A549 (cell line): ENCODE measurements around the gene CFAP77. TPM values are rescaled to one million over a fixed set of nuclear protein-coding genes. Genes with fewer than 3 reads are reported as not detected.

Source experiments
- ATAC-seq, 2 experiments: fragments of 200-7000 bp in 1 of 2; fragments of >200 bp in 1 of 2; cut with Nextera tagmentation in 1 of 2; cut with Tn5 transposase in 1 of 2; 3 replicates each; pipeline versions ENCODE4 v1.8.0 to v1.9.1; 2018 to 2020; ENCODE audit warnings: mild to moderate bottlenecking in 1 of 2, moderate library complexity in 1 of 2
- CTCF ChIA-PET: fragments of 300-600 bp; sonication (Branson Sonifier 250); formaldehyde crosslinking; extraction: SDS; loops from one replicate; lab custom pipeline; 2021; ENCODE audit warnings: antibody characterized with exemption, inconsistent platforms; lab: Yijun Ruan, JAX
- POLR2A ChIA-PET: fragments of 350-600 bp; formaldehyde crosslinking; extraction: SDS; loops from one replicate; lab custom pipeline; 2021; ENCODE audit warnings: antibody characterized with exemption, inconsistent platforms; lab: Yijun Ruan, JAX
- DNase-seq, 2 experiments: peaks; one replicate each; pipeline versions ENCODE4 v3.0.0 to v3.0.0-alpha.2; 2011 to 2016; ENCODE audit warnings: low read depth in 1 of 2, low spot score in 1 of 2
- FAIRE-seq: peaks from 2 replicates; lab custom pipeline; 2011; peaks lifted over from hg19 to GRCh38; lab: Jason Lieb, UNC
- H3K27ac ChIP-seq, 2 experiments: fragments of >200 bp; sonication (Bioruptor Twin); formaldehyde crosslinking; 3 replicates each; pipeline ENCODE4 v1.5.1; 2016 to 2017
- H3K4me1 ChIP-seq: fragments of >200 bp; sonication (Bioruptor Twin); formaldehyde crosslinking; 3 replicates; pipeline ENCODE4 v1.6.1; 2016
- H3K4me2 ChIP-seq: fragments of >200 bp; sonication (Bioruptor Twin); formaldehyde crosslinking; 3 replicates; pipeline ENCODE4 v1.6.1; 2016
- H3K4me3 ChIP-seq: fragments of >200 bp; sonication (Bioruptor Twin); formaldehyde crosslinking; 3 replicates; pipeline ENCODE4 v1.5.1; 2016
- H3K9me3 ChIP-seq: fragments of >200 bp; sonication (Bioruptor Twin); formaldehyde crosslinking; 3 replicates; pipeline ENCODE4 v1.6.1; 2016
- BCL3 ChIP-seq: fragments of >200 bp; sonication (Bioruptor Twin); formaldehyde crosslinking; IDR thresholded peaks from 3 replicates; pipeline ENCODE4 v1.6.1; 2016
- CBX2 ChIP-seq: fragments of 200-600 bp; sonication (generic); IDR thresholded peaks from 2 replicates; pipeline ENCODE4 v1.6.1; 2016; ENCODE audit warnings: low read depth, mild to moderate bottlenecking, borderline replicate concordance
- CBX8 ChIP-seq: fragments of 200-600 bp; sonication (generic); IDR thresholded peaks from 2 replicates; pipeline ENCODE4 v1.6.1; 2016
- CEBPB ChIP-seq, 2 experiments: fragments of >200 bp in 1 of 2; sonication (Bioruptor Twin) in 1 of 2; formaldehyde crosslinking in 1 of 2; IDR thresholded peaks; 2 replicates each; pipeline ENCODE4 v1.6.1; 2012 to 2016
- E2F6 ChIP-seq: IDR thresholded peaks from 2 replicates; pipeline ENCODE4 v1.6.1; 2012; ENCODE audit warnings: low read depth, borderline replicate concordance
- EP300 ChIP-seq, 2 experiments: fragments of >200 bp; sonication (Bioruptor Twin); formaldehyde crosslinking; IDR thresholded peaks; 2 replicates in 1 of 2; 3 replicates in 1 of 2; pipeline ENCODE4 v1.6.1; 2016 to 2017
- ESRRA ChIP-seq: fragments of 150-350 bp; IDR thresholded peaks from 2 replicates; pipeline ENCODE4 v1.6.1; 2014; ENCODE audit warnings: mild to moderate bottlenecking, low read length, borderline replicate concordance
- GATA3 ChIP-seq: IDR thresholded peaks from 2 replicates; pipeline ENCODE4 v1.6.1; 2012; ENCODE audit warnings: borderline replicate concordance
- HES2 ChIP-seq: fragments of >200 bp; sonication (Bioruptor Twin); formaldehyde crosslinking; IDR thresholded peaks from 2 replicates; pipeline ENCODE4 v1.6.1; 2016
- HOXA7 ChIP-seq: fragments of 250-450 bp; sonication (Bioruptor Pico); IDR thresholded peaks from 2 replicates; pipeline ENCODE4 v1.5.0; 2020; ENCODE audit warnings: mild to moderate bottlenecking, moderate library complexity
- HOXB13 ChIP-seq: fragments of 250-450 bp; sonication (Bioruptor Pico); IDR thresholded peaks from 2 replicates; pipeline ENCODE4 v1.5.0; 2020; ENCODE audit warnings: low read depth, mild to moderate bottlenecking, moderate library complexity
- JUNB ChIP-seq: fragments of >200 bp; sonication (Bioruptor Twin); formaldehyde crosslinking; IDR thresholded peaks from 2 replicates; pipeline ENCODE4 v1.6.1; 2016
- MAZ ChIP-seq: fragments of 150-350 bp; IDR thresholded peaks from 2 replicates; pipeline ENCODE4 v1.6.1; 2014; ENCODE audit warnings: antibody characterized with exemption, low read depth, low read length, borderline replicate concordance
- NPAS2 ChIP-seq: fragments of 250-450 bp; sonication (Bioruptor Pico); IDR thresholded peaks from 2 replicates; pipeline ENCODE4 v1.8.0; 2022; ENCODE audit warnings: mild to moderate bottlenecking, moderate library complexity, borderline replicate concordance
- PHF8 ChIP-seq: fragments of 200-600 bp; sonication (generic); IDR thresholded peaks from 2 replicates; pipeline ENCODE4 v1.6.1; 2016; ENCODE audit warnings: low read depth, mild to moderate bottlenecking, antibody characterized with exemption, moderate library complexity, borderline replicate concordance
- RAD21 ChIP-seq, 2 experiments: fragments of >200 bp in 1 of 2; sonication (Bioruptor Twin) in 1 of 2; formaldehyde crosslinking in 1 of 2; IDR thresholded peaks in 1 of 2; conservative IDR thresholded peaks in 1 of 2; 2 replicates in 1 of 2; 3 replicates in 1 of 2; pipeline ENCODE4 v1.6.1; 2012 to 2018; ENCODE audit warnings: inconsistent platforms in 1 of 2
- RFX5 ChIP-seq: fragments of 450-650 bp; IDR thresholded peaks from 2 replicates; pipeline ENCODE4 v1.7.1; 2014; ENCODE audit warnings: antibody characterized with exemption, mild to moderate bottlenecking, moderate library complexity
- SREBF2 ChIP-seq: fragments of 450-650 bp; IDR thresholded peaks from 2 replicates; pipeline ENCODE4 v1.6.1; 2014; ENCODE audit warnings: mild to moderate bottlenecking, moderate library complexity
- TFCP2L1 ChIP-seq: fragments of 250-450 bp; sonication (Bioruptor Pico); IDR thresholded peaks from 2 replicates; pipeline ENCODE4 v1.5.0; 2021; ENCODE audit warnings: mild to moderate bottlenecking
- TP53 ChIP-seq: fragments of 250-450 bp; sonication (Bioruptor Pico); IDR thresholded peaks from 2 replicates; pipeline ENCODE4 v1.5.0; 2021; ENCODE audit warnings: mild to moderate bottlenecking, moderate library complexity
- WGBS: methylation state at CpG from one replicate; pipeline ENCODE4 v1.1.6; 2017; ENCODE audit errors: missing lambda C conversion rate; 5-methylcytosine and 5-hydroxymethylcytosine counted together
- polyA plus RNA-seq, 4 experiments: library from polyadenylated mRNA; depleted of rRNA in 3 of 4; stranded (reverse); fragments of >200 nt; fragmentation: RNase III in 1 of 4; extraction: RNeasy Plus Mini Kit Qiagen cat#74134 plus additional on column Dnase treatment in 1 of 4; gene quantifications; 2 replicates in 3 of 4; 3 replicates in 1 of 4; pipeline ENCODE4 v1.2.3, GENCODE V29; 2011 to 2017
- TF ChIP-seq, protein P1 (sequence below): IDR thresholded peaks from 2 replicates; pipeline ENCODE4 v1.6.1; 2012
- TF ChIP-seq, protein P2 (sequence below): fragments of >200 bp; sonication (Bioruptor Twin); formaldehyde crosslinking; IDR thresholded peaks from 3 replicates; pipeline ENCODE4 v1.5.1; 2016
- TF ChIP-seq, protein P3 (sequence below): fragments of 250-450 bp; sonication (Bioruptor Pico); IDR thresholded peaks from 2 replicates; pipeline ENCODE4 v1.5.0; 2020; ENCODE audit warnings: low read depth, mild to moderate bottlenecking, moderate library complexity

Gene CFAP77
- polyA plus RNA-seq, 2 of the 4 experiments (the other 2 are of a cell fraction) = 0.05 TPM; not detected in 1

DNA sequence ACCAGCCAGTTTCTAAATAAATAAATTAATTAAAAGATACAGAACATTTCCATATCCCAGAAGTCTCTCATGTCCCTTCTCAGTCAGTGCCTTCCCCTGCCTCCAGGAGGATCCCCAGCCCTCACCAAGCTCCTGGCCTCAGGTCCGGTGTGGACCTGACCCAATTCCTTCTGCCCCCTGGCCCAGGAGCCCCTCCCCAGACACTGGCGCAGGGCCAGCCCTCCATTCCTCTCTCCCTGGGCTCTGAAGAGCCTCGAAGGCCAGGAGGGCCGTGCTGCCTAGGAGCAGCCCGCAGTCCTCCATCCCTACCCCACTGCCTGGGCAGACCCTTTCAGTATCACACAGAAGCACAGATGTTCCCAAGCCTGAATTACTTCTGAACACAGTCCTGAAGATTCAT, 110.6 kb downstream of the CFAP77 start:
- FAIRE-seq = no peak
- DNase-seq = no peak
- no peak overlapping the region for H3K4me3 ChIP-seq
- H3K27ac ChIP-seq = no peak overlapping the region
- ATAC-seq = no peak; a peak in 1 of 6 replicates
- no peak overlapping the region for H3K4me2 ChIP-seq
- no peaks in the 10 kb centered on the region for H3K9me3 ChIP-seq
- TF ChIP-seq NPAS2 (no peak), HOXB13 (no peak), TP53 (no peak), CBX2 (no peak), GATA3 (no peak), ESRRA (no peak), JUNB (no peak), SREBF2 (no peak), CBX8 (no peak), EP300 (IDR thresholded peaks at IDR 0.05) (no peak), E2F6 (no peak), HOXA7 (CRISPR knock-in tag) (no peak), RAD21 (conservative IDR thresholded peaks at IDR 0.05 in 1 of 2, IDR thresholded peaks at IDR 0.05 in 1 of 2) (no peak), HES2 (no peak)
- TF ChIP-seq, protein P1, sequence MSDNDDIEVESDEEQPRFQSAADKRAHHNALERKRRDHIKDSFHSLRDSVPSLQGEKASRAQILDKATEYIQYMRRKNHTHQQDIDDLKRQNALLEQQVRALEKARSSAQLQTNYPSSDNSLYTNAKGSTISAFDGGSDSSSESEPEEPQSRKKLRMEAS = no peak
- TF ChIP-seq, protein P2, sequence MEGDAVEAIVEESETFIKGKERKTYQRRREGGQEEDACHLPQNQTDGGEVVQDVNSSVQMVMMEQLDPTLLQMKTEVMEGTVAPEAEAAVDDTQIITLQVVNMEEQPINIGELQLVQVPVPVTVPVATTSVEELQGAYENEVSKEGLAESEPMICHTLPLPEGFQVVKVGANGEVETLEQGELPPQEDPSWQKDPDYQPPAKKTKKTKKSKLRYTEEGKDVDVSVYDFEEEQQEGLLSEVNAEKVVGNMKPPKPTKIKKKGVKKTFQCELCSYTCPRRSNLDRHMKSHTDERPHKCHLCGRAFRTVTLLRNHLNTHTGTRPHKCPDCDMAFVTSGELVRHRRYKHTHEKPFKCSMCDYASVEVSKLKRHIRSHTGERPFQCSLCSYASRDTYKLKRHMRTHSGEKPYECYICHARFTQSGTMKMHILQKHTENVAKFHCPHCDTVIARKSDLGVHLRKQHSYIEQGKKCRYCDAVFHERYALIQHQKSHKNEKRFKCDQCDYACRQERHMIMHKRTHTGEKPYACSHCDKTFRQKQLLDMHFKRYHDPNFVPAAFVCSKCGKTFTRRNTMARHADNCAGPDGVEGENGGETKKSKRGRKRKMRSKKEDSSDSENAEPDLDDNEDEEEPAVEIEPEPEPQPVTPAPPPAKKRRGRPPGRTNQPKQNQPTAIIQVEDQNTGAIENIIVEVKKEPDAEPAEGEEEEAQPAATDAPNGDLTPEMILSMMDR = no peak
- POLR2A ChIA-PET = no interaction called here
- 54% methylated on average over 3 of the region's 5 CpGs for WGBS
- CTCF ChIA-PET = interaction anchor here (0.6 to 1.8 kb wide), 3 partner anchors 11 to 24 kb away, joined by 3 to 4 read pairs (median 3); no protein-coding TSS in a partner anchor
- H3K4me1 ChIP-seq = no peaks in the 10 kb centered on the region

DNA sequence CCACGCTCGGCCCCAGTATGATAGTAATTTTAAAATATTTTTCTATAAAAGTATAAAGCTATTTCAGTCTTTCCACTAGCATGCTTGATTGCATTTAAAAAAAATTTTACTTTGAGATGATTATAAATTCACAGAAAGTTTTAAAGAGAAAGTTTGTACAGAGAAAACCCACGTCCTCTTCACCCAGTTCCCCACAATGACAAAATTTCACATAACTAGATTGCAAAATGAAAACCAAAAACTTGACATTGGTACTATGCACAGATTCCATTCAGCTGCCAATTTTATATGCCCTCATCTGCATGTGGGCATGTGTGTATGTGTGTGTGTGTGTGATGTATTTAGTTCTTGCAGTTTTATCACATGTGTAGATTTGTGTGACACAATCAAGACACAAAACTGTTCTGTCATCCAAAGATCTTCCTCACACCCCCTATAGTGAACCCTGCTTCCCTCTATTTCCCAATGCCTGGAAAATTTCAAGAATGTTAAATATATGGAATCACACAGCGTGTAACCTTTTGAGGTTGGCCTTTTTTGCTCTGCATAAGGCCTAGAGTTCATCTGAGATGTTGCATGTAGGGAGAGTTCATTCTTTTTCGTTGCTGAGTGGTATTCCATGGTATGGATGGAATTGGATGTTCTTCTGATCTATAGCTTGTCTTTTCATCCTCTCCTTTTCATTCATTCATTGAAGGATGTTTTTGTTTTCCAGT, 115.5 kb downstream of the CFAP77 start:
- FAIRE-seq (no peak), DNase-seq (no peak), ATAC-seq (no peak)
- Histone ChIP-seq H3K27ac (no peak overlapping the region), H3K4me1 (no peaks in the 10 kb centered on the region), H3K4me2 (no peak overlapping the region), H3K9me3 (no peaks in the 10 kb centered on the region; the same call in 1 of the 3 replicates), H3K4me3 (no peak overlapping the region)
- POLR2A ChIA-PET = no interaction called here
- WGBS = 18% methylated on average over 5 of the region's 5 CpGs
- TF ChIP-seq RAD21 (conservative IDR thresholded peaks at IDR 0.05 in 1 of 2, IDR thresholded peaks at IDR 0.05 in 1 of 2) (no peak), BCL3 (no peak), HOXA7 (CRISPR knock-in tag) (no peak), PHF8 (no peak), TFCP2L1 (no peak), CEBPB (IDR thresholded peaks at IDR 0.05) (no peak), RFX5 (no peak), MAZ (no peak)
- TF ChIP-seq, protein P3, sequence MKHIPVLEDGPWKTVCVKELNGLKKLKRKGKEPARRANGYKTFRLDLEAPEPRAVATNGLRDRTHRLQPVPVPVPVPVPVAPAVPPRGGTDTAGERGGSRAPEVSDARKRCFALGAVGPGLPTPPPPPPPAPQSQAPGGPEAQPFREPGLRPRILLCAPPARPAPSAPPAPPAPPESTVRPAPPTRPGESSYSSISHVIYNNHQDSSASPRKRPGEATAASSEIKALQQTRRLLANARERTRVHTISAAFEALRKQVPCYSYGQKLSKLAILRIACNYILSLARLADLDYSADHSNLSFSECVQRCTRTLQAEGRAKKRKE (CRISPR knock-in tag) = no peak
- CTCF ChIA-PET = interaction anchor here (3.5 kb wide), 1 partner anchor 17 kb away, joined by 23 read pairs; no protein-coding TSS in a partner anchor
